Measurements from ENCODE around the gene TMEM132C. TPM values are rescaled to one million over a fixed set of nuclear protein-coding genes. Genes with fewer than 3 reads are reported as not detected.

Gene TMEM132C
- total and polyA plus RNA-seq, 7 donors = 0.60 to 3.5 (median 1.7) TPM; not detected in 1

DNA sequence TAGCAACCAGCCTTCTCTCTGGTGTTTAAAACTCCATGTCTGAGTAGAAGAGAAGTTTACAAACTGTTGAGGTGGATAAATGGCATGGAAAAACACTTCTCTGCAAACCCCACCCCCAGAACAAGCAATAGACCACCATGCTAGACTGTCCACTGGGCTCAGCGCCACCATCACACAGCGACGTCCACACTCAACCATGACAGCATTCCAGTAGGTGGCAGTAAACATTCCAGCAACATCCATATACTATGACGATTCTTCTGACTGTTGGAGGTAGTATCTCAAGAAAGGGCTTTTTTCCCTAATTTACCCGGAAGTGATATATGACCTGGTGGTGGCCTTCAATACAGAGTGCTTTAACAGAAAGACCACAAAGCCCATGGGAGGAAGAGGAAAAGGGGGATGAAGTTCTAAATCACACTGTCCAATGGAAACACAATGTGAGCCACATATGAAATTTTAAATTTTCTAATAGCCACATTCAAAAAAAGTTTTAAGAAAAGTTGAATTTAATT is 404.6 kb downstream of the TMEM132C start:
- no peak for TF ChIP-seq EP300 (IDR thresholded peaks at IDR 0.05)
- no peak for TF ChIP-seq POLR2A (IDR thresholded peaks at IDR 0.05)
- TF ChIP-seq CTCF (IDR thresholded peaks at IDR 0.05) = no peak
- TF ChIP-seq POLR2AphosphoS5 (IDR thresholded peaks at IDR 0.05) = no peak
- no peak overlapping the region for H3K4me3 ChIP-seq
- intact Hi-C loops (cut with DNase I) = no loop called here
- no peaks in the 10 kb centered on the region for H3K27me3 ChIP-seq
- no peak for DNase-seq
- no peak overlapping the region for H3K27ac ChIP-seq
- H3K9me3 ChIP-seq = no peaks in the 10 kb centered on the region
- H3K4me1 ChIP-seq = no peaks in the 10 kb centered on the region
- H3K36me3 ChIP-seq = no peaks in the 10 kb centered on the region
- 69 to 83% methylated on average over 5 of the region's 5 CpGs for WGBS, 2 donors

DNA sequence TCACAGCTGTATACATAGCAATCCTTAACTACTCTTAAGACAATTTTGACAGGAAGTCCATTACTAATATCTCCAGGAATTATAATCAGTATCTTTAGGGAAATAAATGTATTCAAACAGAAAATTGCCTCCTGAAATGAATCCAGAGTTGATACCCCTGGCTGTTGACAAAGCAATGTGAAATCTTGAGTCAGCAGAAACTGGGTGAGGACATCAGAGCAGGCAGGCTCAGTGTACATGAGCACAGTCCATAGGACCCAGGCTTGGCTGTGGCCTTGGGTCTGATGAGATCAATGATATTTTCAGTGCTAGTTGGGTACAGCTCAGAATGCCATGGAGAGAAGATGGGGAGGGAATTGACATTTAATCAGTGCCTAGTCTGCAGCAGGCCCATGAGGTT is 405.5 kb downstream of the TMEM132C start:
- Histone ChIP-seq H3K27me3 (no peaks in the 10 kb centered on the region), H3K36me3 (no peaks in the 10 kb centered on the region), H3K27ac (no peak overlapping the region), H3K4me3 (no peak overlapping the region), H3K9me3 (no peaks in the 10 kb centered on the region), H3K4me1 (no peaks in the 10 kb centered on the region)
- no peak for DNase-seq
- TF ChIP-seq POLR2AphosphoS5 (IDR thresholded peaks at IDR 0.05) (no peak), POLR2A (IDR thresholded peaks at IDR 0.05) (no peak), EP300 (IDR thresholded peaks at IDR 0.05) (no peak), CTCF (IDR thresholded peaks at IDR 0.05) (no peak)
- intact Hi-C loops (cut with DNase I) = no loop called here

DNA sequence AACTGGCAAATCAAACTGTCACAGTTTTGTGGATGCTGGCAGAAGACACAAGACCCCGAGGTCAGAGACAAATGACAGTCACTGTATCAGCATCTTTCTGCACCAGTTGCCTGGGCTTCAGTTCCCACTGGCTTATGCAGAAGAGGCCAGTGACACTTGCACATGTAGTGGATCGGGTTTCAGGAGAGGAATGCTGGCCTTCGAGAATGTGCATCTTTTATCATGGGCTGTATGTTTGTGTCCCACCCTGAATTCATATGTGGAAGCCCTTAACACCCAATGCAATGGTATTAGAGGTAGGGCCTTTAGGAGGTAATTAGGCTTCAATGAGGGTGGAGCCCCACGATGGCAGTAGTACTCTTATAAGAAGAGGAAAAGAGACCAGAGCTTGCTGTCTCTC is 405.9 kb downstream of the TMEM132C start:
- H3K4me3 ChIP-seq = no peak overlapping the region
- WGBS, 2 donors = 69 to 72% methylated on average over 4 of the region's 4 CpGs

GRCh38 chr12:128675576-128675975 is 408.6 kb downstream of the TMEM132C start:
- intact Hi-C loops (cut with DNase I) = no loop called here
- Histone ChIP-seq H3K9me3 (no peaks in the 10 kb centered on the region), H3K36me3 (no peaks in the 10 kb centered on the region), H3K4me1 (no peaks in the 10 kb centered on the region), H3K4me3 (no peak overlapping the region), H3K27ac (no peak overlapping the region), H3K27me3 (no peaks in the 10 kb centered on the region)
- no peak for TF ChIP-seq CTCF (IDR thresholded peaks at IDR 0.05)
- TF ChIP-seq POLR2AphosphoS5 (IDR thresholded peaks at IDR 0.05) = no peak
- no peak for TF ChIP-seq POLR2A (IDR thresholded peaks at IDR 0.05)
- no peak for DNase-seq

More for the DNA sequence above, 405.9 kb downstream of the TMEM132C start:
- H3K27ac ChIP-seq = no peak overlapping the region
- no peaks in the 10 kb centered on the region for H3K27me3 ChIP-seq
- no peak for TF ChIP-seq CTCF (IDR thresholded peaks at IDR 0.05)
- TF ChIP-seq POLR2A (IDR thresholded peaks at IDR 0.05) = no peak
- TF ChIP-seq POLR2AphosphoS5 (IDR thresholded peaks at IDR 0.05) = no peak
- no peak for TF ChIP-seq EP300 (IDR thresholded peaks at IDR 0.05)
- intact Hi-C loops (cut with DNase I) = no loop called here
- no peak for DNase-seq
- no peaks in the 10 kb centered on the region for H3K36me3 ChIP-seq
- no peaks in the 10 kb centered on the region for H3K4me1 ChIP-seq
- H3K9me3 ChIP-seq = no peaks in the 10 kb centered on the region

- Histone ChIP-seq H3K4me3 (no peak overlapping the region), H3K9me3 (no peaks in the 10 kb centered on the region), H3K4me1 (no peaks in the 10 kb centered on the region), H3K36me3 (no peaks in the 10 kb centered on the region), H3K27ac (no peak overlapping the region), H3K27me3 (no peaks in the 10 kb centered on the region)
- DNase-seq = no peak
- WGBS, 2 donors = 61 to 75% methylated on average over 2 of the region's 2 CpGs
- intact Hi-C loops (cut with DNase I) = no loop called here
- no peak for TF ChIP-seq CTCF (IDR thresholded peaks at IDR 0.05)
- TF ChIP-seq POLR2AphosphoS5 (IDR thresholded peaks at IDR 0.05) = no peak
- no peak for TF ChIP-seq EP300 (IDR thresholded peaks at IDR 0.05)
- TF ChIP-seq POLR2A (IDR thresholded peaks at IDR 0.05) = no peak
These were observed 413.6 kb downstream of the TMEM132C start for GRCh38 chr12:128680555-128680954.

Measured in sigmoid colon (tissue), 7 donors.